GM12873 (cell line): ENCODE results near the gene FSD2.

Source experiments
- CTCF ChIP-seq: IDR thresholded peaks from 2 replicates; pipeline ENCODE4 v1.5.1; 2012; ENCODE audit warnings: low read depth, mild to moderate bottlenecking, moderate library complexity, low read length, control low read depth; ENCODE audit not compliant: insufficient read depth; ENCODE audit errors: missing control alignments

The FSD2 gene

GRCh38 chr15:82742134-82742533, 63.7 kb downstream of the FSD2 start:
- TF ChIP-seq CTCF: no peak

- TF ChIP-seq CTCF: no peak
Measured at GRCh38 chr15:82739086-82739485, 66.8 kb downstream of the FSD2 start.

GRCh38 chr15:82737975-82738374, 67.9 kb downstream of the FSD2 start:
- TF ChIP-seq CTCF: no peak

GRCh38 chr15:82731527-82731926, 74.3 kb downstream of the FSD2 start:
- TF ChIP-seq CTCF: no peak

GRCh38 chr15:82730022-82730530, 75.8 kb downstream of the FSD2 start:
- TF ChIP-seq CTCF: no peak

GRCh38 chr15:82726816-82727215, 79.1 kb downstream of the FSD2 start:
- TF ChIP-seq CTCF: no peak

- no peak for TF ChIP-seq CTCF
Measured at GRCh38 chr15:82715003-82715402, 90.9 kb downstream of the FSD2 start.
